ENCODE results near the gene QRICH2. TPM values are rescaled to one million over a fixed set of nuclear protein-coding genes. Genes with fewer than 3 reads are reported as not detected.

Gene QRICH2
- total RNA-seq, 3 donors from 2014 or later (not counting 1 experiment from before 2014, with no cell fraction given): 2.3 to 3.1 (median 2.9) TPM

- Mint-ChIP-seq H3K27ac (peak overlapping the region; percentile 99), H3K36me3 (no peaks in the 10 kb centered on the region), H3K27me3 (ENCODE audit: low read depth in 2 of 2) (no peaks in the 10 kb centered on the region), H3K9me3 (no peaks in the 10 kb centered on the region), H3K4me3 (peak overlapping the region; percentile 91), H3K4me1 (peaks cover 54% of the 10 kb centered on the region in 2 donors)
- Histone ChIP-seq H3K27me3 (ENCODE audit: control insufficient read depth, insufficient read depth, low read length) (no peaks in the 10 kb centered on the region), H3K27ac (ENCODE audit: low read length) (peak overlapping the region; percentile 75), H3K36me3 (ENCODE audit: control insufficient read depth, insufficient read depth, low read length) (peaks cover 8% of the 10 kb centered on the region), H3K9me3 (ENCODE audit: control insufficient read depth, insufficient read depth, low read length) (no peaks in the 10 kb centered on the region), H3K4me3 (ENCODE audit: low read length) (peak overlapping the region; percentile 19), H3K4me1 (ENCODE audit: control insufficient read depth, insufficient read depth, low read length) (peaks cover 68% of the 10 kb centered on the region)
- WGBS (ENCODE audit: insufficient coverage): 28% methylated on average over 9 of the region's 9 CpGs
- intact Hi-C loops (cut with micrococcal nuclease): loop anchor here (1.0 to 10.0 kb wide), 7 partner anchors 8 to 1620 kb away; partner anchors contain the start of genes MFSD11, SRSF2 and UNK
- no peak for TF ChIP-seq CTCF (IDR thresholded peaks at IDR 0.05)
- DNase-seq: no peak
- ATAC-seq: peak; percentile 0 to 3 (median 0)
Observed at GRCh38 chr17:76264425-76264754, 43.7 kb downstream of the QRICH2 start.

- Mint-ChIP-seq H3K4me1 (peaks cover 49% of the 10 kb centered on the region in 2 donors), H3K27ac (peak overlapping the region; percentile 99), H3K4me3 (peak overlapping the region; percentile 91), H3K27me3 (ENCODE audit: low read depth in 2 of 2) (no peaks in the 10 kb centered on the region), H3K36me3 (no peaks in the 10 kb centered on the region), H3K9me3 (no peaks in the 10 kb centered on the region)
- intact Hi-C loops (cut with micrococcal nuclease): loop anchor here (1.0 to 10.0 kb wide), 7 partner anchors 8 to 1621 kb away; partner anchors contain the start of genes MFSD11, SRSF2 and UNK
- Histone ChIP-seq H3K36me3 (ENCODE audit: control insufficient read depth, insufficient read depth, low read length) (peaks cover 3% of the 10 kb centered on the region), H3K27ac (ENCODE audit: low read length) (peak overlapping the region; percentile 75), H3K4me3 (ENCODE audit: low read length) (no peak overlapping the region), H3K4me1 (ENCODE audit: control insufficient read depth, insufficient read depth, low read length) (peaks cover 63% of the 10 kb centered on the region), H3K27me3 (ENCODE audit: control insufficient read depth, insufficient read depth, low read length) (no peaks in the 10 kb centered on the region), H3K9me3 (ENCODE audit: control insufficient read depth, insufficient read depth, low read length) (no peaks in the 10 kb centered on the region)
- TF ChIP-seq CTCF (IDR thresholded peaks at IDR 0.05): no peak
- DNase-seq (no peak), ATAC-seq (no peak)
- WGBS (ENCODE audit: insufficient coverage): 80% methylated on average over 3 of the region's 5 CpGs
Observed at GRCh38 chr17:76263896-76264295, 44.2 kb downstream of the QRICH2 start.

- peak overlapping the region; percentile 99 for H3K27ac Mint-ChIP-seq
- H3K27ac ChIP-seq (ENCODE audit: low read length): peak overlapping the region; percentile 75
- no peak for TF ChIP-seq CTCF (IDR thresholded peaks at IDR 0.05)
- H3K4me1 Mint-ChIP-seq: peaks cover 38 to 42% of the 10 kb centered on the region in 2 donors
- H3K36me3 Mint-ChIP-seq: no peaks in the 10 kb centered on the region
- no peak overlapping the region for H3K4me3 ChIP-seq (ENCODE audit: low read length)
- ATAC-seq (peak in 1 of 3 donors; percentile 18), DNase-seq (peak in 1 of 2 donors; percentile 51)
- peak overlapping the region; percentile 91 for H3K4me3 Mint-ChIP-seq
- no peaks in the 10 kb centered on the region for H3K27me3 Mint-ChIP-seq (ENCODE audit: low read depth in 2 of 2)
- H3K9me3 ChIP-seq (ENCODE audit: control insufficient read depth, insufficient read depth, low read length): no peaks in the 10 kb centered on the region
- H3K36me3 ChIP-seq (ENCODE audit: control insufficient read depth, insufficient read depth, low read length): peaks cover 2% of the 10 kb centered on the region
- intact Hi-C loops (cut with micrococcal nuclease): loop anchor here (5.0 to 10.0 kb wide), 5 partner anchors 71 to 1622 kb away; partner anchors contain the start of genes MFSD11, SRSF2 and UNK
- no peaks in the 10 kb centered on the region for H3K27me3 ChIP-seq (ENCODE audit: control insufficient read depth, insufficient read depth, low read length)
- no peaks in the 10 kb centered on the region for H3K9me3 Mint-ChIP-seq
- H3K4me1 ChIP-seq (ENCODE audit: control insufficient read depth, insufficient read depth, low read length): peaks cover 53% of the 10 kb centered on the region
- 28% methylated on average over 9 of the region's 9 CpGs for WGBS (ENCODE audit: insufficient coverage)
Observed at GRCh38 chr17:76262732-76263344, 45.2 kb downstream of the QRICH2 start.

Data from natural killer cell (primary cell).